GM21529 (cell line): Measurements from ENCODE around the gene MOGAT1.
A peak's percentile ranks its signal among the peaks of the same experiment; 100 is the strongest.
"Not testable (repeated sequence)": the region's sequence is repeated elsewhere in the genome, so short reads cannot be mapped to it uniquely, and the experiment has no call there.

ENCODE experiments used
- ATAC-seq: cut with Tn5 transposase; IDR thresholded peaks from one replicate; pipeline ENCODE4 v1.9.1; 2021; ENCODE audit not compliant: unreplicated experiment

Gene MOGAT1

GRCh38 chr2:222708274-222708710 is 36.8 kb downstream of the MOGAT1 start:
- ATAC-seq, result no peak

GRCh38 chr2:222709191-222709891 is 37.9 kb downstream of the MOGAT1 start:
- peak; percentile 78 for ATAC-seq

- ATAC-seq, result no peak
These were observed 39.3 kb downstream of the MOGAT1 start for GRCh38 chr2:222710736-222711135.

- ATAC-seq, result no peak
These were observed 40.0 kb downstream of the MOGAT1 start for GRCh38 chr2:222711315-222711940.

- no peak for ATAC-seq
These were observed 41.5 kb downstream of the MOGAT1 start for GRCh38 chr2:222713002-222713401.

DNA sequence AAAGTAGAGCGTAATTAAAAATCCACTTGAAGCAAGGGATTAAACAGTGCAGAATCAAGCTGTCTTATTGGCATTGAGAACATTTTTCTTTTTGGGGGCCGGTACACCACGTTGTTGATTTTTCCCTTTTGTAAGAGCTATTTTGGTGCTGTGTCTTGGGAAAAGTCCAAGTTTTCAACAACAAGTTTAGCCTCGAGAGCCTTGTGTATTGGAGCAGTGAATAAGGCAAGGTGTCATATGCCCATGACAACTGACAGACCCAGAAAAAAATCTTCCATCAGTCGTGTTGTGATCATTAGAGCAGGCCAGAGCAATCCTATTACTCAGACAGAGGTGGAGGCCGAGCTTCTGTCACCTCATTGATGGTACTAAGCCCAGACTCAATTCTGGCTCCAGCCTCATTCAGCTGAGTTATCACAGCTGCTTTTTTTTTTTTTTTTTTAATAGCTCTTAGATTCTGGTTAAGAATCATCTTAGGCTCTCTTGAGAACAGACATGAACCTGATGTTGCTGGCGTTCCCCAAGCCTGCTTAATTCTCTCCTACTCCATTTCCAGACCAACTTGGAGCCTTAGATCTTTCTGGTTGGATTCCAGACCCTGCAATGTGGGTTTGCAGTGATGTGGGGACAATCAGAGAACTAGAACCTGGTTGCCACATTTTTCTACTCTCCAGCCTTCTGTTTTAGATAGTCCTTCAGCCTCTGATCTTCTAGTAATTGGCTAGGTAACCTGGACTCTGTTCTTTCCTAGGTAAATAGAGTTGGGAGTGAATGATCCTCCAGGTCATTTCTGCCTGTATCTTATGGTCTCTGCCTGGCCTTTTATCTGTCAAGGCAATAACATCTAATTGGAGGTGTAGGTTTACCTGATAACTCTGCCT is 43.1 kb downstream of the MOGAT1 start:
- no peak for ATAC-seq

DNA sequence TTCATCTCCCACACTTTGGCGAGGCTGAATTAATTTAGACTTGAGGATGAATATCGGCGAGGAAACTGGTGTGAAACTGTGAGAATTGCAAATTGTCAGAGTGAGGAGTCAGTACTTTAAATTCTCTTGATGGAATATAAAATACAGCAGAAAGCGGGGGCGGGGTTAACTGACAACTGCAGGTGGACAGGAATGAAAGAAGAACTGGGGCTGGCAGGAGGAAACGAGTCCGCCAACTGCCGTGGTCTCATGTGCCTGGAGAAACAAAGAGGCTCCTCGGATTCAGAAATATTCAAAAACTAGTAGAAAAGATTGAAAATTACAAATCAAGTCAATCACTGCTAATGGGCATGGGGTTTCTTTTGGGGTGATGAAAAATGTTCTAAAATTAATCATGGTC is 44.3 kb downstream of the MOGAT1 start:
- peak; percentile 64 for ATAC-seq

DNA sequence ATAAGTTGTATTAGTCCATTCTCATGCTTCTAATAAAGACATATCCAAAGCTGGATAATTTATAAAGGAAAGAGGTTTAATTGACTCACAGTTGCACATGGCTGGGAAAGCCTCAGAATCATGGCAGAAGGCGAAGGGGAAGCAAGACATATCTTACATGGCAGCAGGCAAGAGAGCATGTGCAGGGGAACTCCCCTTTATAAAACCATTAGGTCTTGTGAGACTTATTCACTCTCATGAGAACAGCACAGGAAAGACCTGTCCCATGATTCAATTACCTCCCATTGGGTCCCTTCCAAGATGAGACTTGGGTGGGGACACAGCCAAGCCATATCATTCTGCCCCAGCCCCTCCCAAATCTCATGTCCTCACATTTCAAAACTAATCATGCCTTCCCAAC is 48.3 kb downstream of the MOGAT1 start:
- not testable (repeated sequence) for ATAC-seq

- ATAC-seq, result not testable (repeated sequence)
These were observed 50.1 kb downstream of the MOGAT1 start for GRCh38 chr2:222721597-222721996.

- peak; percentile 99 for ATAC-seq
These were observed 51.0 kb downstream of the MOGAT1 start for GRCh38 chr2:222722327-222722946.

GRCh38 chr2:222724208-222724607 is 52.8 kb downstream of the MOGAT1 start:
- no peak for ATAC-seq

DNA sequence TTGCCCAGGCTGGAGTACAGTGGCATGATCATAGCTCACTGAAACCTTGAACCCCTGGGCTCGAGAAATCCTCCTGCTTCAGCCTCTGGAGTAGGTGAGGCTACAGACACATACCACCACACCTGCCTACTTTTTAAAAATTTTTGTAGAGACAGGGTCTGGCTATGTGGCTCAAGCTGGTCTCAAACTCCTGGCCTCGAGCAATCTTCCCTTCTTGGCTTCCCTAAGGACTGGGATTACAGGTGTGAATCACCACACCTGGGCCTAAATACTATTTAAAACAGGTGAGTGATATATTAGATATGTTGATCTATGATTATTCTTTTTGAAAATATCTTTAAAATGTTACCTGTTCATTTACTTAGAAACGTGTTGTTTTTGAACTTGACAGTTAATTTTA is 57.2 kb downstream of the MOGAT1 start:
- no peak for ATAC-seq

DNA sequence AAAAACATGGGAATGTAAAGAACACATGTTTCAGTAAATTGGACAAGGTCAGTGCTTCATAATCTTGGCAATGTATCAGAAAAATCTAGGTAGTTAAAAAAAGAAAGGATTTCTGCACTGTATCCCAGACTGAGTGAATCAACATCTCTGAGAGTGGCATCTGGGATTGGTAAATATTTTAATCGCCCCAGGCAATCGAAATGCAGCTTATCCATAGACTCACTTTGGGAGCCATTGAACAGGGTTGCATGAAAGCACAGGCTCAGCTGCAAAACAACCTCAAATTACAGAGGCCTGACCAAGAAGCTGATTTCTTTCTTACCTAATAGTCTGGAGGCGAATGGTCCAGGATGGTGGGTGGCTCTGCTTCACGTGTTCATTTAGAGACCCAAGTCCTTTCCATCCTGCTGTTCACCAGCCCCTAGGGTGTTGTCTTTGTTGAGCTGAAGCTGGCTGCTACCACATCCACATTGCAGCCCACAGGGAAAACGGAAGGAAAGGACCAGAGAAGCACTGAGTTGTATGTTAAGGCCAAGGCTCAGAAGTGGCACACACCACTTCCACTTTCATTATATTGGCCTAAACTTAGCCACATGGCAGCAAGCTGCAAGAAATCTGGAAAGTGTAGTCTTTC is 59.0 kb downstream of the MOGAT1 start:
- ATAC-seq, result peak; percentile 55

DNA sequence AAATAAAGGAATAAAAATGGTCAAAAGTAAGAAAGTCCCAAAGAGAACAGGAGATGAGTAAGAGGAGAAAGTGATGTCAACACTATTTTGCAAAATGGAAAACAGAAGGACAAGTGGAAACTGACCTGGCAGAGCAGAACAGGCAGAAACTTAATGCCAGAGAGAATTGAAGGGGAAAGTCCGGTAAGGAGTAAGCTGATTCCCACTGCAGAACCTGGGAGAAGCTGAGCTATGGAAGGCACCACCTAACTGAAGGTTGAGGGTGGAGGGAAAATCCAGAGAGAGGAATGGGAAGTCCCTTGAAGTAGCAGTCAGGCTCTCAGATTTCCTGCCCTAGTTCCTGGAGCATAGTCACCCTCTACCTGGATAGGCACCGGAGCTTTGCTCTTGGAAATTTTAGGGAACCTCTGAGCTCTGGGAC is 59.8 kb downstream of the MOGAT1 start:
- ATAC-seq, result no peak

DNA sequence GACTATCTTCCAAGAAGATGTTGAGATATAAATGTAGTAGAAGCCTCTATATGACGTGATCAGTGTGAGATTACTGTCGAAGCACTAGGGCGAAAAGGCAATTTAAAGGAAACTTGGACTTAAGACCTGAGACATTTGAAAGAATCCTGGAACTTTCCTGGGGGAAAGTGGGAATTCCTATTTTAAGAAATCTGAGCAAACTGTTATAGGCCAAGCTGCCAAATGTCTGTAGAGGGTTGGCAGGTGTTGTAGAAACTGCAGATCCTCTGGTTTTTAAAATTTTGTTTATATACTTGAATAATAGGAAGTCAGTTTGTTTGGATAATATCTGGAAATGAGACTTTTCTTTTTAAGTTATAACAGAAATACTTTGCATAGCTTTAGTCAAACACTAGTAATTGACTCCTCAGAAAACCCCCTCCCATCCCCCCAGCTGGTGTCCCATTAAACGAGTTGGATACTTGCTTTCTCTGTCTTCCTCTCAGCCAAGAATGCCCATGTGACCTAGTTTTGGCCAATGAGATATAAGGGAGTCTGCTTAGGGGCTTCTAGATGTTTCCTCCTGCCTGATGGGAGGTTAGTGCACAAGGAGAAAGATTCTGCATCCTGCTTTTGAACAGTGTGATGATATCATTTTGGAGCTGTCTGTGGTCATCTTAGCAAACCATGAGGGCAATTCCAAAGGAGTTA is 61.2 kb downstream of the MOGAT1 start:
- no peak for ATAC-seq

- no peak for ATAC-seq
These were observed 62.0 kb downstream of the MOGAT1 start for GRCh38 chr2:222733470-222733845.

GRCh38 chr2:222733846-222734702 is 62.6 kb downstream of the MOGAT1 start:
- no peak for ATAC-seq

DNA sequence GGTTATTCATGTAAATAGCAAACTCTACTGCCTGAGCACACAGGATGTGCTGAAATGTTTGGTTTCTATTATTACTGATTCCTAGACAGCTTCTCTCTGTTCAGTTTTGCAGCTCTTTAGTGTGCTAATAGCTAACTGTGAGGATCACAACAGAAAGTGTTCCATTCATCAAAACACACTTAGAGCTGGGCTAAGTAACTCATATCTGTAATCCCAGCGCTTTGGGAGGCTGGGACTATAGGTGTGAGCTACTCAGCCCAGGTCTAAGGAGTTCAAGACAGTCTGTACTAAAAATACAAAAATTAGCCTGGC is 63.2 kb downstream of the MOGAT1 start:
- ATAC-seq, result peak; percentile 85

- no peak for ATAC-seq
These were observed 64.8 kb downstream of the MOGAT1 start for GRCh38 chr2:222736301-222736700.
